Measurements from ENCODE around the gene ANKRD36. TPM values are rescaled to one million over a fixed set of nuclear protein-coding genes. Genes with fewer than 3 reads are reported as not detected.
"Not testable (repeated sequence)": the region's sequence is repeated elsewhere in the genome, so short reads cannot be mapped to it uniquely, and the experiment has no call there.

The ANKRD36 gene
- total RNA-seq, 1 donor from 2014 or later = 33.4 TPM

DNA sequence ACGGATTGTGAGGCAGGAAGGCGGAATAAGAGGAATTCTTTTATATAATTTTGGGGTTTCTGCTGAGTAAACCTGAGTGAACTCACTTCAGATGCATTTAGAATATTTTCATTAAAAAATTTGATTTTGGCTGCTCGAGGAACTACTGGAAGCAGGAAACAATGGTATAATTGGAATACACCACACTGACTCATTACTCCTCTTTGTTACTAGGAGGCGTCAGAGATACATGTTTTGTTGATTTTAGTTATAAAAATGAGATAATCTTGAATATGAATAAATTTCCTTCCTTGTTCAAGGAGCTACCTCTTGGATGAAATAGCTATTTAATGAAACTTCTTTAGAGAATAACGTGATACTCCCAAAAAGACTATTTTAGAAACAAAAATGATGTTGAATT lies 97.4 kb downstream of the ANKRD36 start:
- intact Hi-C loops (cut with DNase I) = no loop called here
- no peaks in the 10 kb centered on the region for H3K4me1 ChIP-seq
- no peak overlapping the region for H3K4me3 ChIP-seq
- H3K9me3 ChIP-seq = no peaks in the 10 kb centered on the region
- DNase-seq (ENCODE audit: extremely low spot score in 2 of 2) = no peak
- H3K36me3 ChIP-seq = peaks cover 0 to 36% of the 10 kb centered on the region in 2 donors
- no peaks in the 10 kb centered on the region for H3K27me3 ChIP-seq
- H3K27ac ChIP-seq = no peak overlapping the region
- TF ChIP-seq POLR2A (IDR thresholded peaks at IDR 0.05) = no peak
- TF ChIP-seq, protein P1, sequence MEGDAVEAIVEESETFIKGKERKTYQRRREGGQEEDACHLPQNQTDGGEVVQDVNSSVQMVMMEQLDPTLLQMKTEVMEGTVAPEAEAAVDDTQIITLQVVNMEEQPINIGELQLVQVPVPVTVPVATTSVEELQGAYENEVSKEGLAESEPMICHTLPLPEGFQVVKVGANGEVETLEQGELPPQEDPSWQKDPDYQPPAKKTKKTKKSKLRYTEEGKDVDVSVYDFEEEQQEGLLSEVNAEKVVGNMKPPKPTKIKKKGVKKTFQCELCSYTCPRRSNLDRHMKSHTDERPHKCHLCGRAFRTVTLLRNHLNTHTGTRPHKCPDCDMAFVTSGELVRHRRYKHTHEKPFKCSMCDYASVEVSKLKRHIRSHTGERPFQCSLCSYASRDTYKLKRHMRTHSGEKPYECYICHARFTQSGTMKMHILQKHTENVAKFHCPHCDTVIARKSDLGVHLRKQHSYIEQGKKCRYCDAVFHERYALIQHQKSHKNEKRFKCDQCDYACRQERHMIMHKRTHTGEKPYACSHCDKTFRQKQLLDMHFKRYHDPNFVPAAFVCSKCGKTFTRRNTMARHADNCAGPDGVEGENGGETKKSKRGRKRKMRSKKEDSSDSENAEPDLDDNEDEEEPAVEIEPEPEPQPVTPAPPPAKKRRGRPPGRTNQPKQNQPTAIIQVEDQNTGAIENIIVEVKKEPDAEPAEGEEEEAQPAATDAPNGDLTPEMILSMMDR (IDR thresholded peaks at IDR 0.05) = no peak
- TF ChIP-seq POLR2AphosphoS5 (IDR thresholded peaks at IDR 0.05; ENCODE audit: insufficient read depth in 1 of 2, low read depth in 1 of 2) = no peak

DNA sequence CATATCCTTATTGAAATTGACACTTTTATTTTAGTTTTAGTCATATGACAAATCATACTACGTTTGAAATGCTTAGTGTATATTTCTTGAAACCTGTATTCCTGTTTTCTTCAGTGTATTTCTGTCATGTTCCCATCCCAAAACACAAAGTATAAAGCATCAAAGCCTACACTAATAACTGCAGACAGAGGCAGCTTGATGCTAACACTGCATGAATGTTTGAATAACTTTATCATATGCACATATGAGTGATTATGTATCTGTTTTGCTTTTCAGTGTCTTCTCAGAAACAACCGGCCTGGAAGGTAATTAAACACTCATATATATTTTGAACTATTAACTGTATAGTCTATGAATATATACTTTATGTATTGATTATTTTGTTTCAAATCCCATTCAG lies 102.1 kb downstream of the ANKRD36 start:
- H3K4me1 ChIP-seq; H3K27me3 ChIP-seq; intact Hi-C loops (cut with DNase I); DNase-seq (ENCODE audit: extremely low spot score in 2 of 2); H3K9me3 ChIP-seq; H3K27ac ChIP-seq; H3K4me3 ChIP-seq: not testable (repeated sequence)
- H3K36me3 ChIP-seq = peaks cover 0 to 27% of the 10 kb centered on the region in 2 donors

DNA sequence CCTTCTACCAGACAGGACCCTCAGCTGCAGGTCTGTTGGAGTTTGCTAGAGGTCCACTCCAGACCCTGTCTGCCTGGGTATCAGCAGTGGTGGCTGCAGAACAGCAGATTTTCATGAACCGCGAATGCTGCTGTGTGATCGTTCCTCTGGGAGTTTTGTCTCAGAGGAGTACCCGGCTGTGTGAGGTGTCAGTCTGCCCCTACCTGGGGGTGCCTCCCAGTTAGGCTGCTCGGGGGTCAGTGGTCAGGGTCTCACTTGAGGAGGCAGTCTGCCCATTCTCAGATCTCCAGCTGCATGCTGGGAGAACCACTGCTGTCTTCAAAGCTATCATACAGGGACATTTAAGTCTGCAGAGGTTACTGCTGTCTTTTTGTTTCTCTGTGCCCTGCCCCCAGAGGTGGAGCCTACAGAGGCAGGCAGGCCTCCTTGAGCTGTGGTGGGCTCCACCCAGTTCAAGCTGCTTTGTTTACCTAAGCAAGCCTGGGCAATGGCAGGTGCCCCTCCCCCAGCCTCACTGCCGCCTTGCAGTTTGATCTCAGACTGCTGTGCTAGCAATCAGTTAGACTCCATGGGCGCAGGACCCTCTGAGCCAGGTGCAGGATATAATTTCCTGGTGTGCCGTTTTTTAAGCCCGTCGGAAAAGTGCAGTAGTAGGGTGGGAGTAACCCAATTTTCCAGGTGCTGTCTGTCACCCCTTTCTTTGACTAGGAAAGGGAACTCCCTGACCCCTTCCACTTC lies 118.1 kb downstream of the ANKRD36 start:
- H3K9me3 ChIP-seq; H3K4me3 ChIP-seq; H3K27me3 ChIP-seq; H3K36me3 ChIP-seq; H3K27ac ChIP-seq; H3K4me1 ChIP-seq; intact Hi-C loops (cut with DNase I): not testable (repeated sequence)
- DNase-seq (ENCODE audit: extremely low spot score in 2 of 2) = peak in 1 of 2 donors; percentile 28

DNA sequence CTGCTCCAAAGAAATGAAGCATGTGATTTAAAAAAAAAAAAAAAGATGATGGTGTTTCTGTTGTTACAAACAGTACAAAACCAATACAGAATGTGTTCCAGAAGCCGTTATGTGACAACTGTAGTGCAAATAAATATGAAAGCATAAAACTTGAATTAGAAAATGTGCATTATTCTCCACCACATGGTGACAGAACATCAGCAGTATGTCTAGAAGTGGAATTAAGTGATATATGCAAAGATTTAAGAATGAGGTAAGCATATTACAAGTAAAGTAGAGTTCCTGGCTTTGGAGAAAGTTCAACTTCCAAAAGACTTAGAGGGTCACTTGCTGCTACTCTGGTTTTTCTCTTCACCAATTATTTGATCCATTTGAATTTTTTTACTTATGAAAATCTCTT lies 120.0 kb downstream of the ANKRD36 start:
- H3K27me3 ChIP-seq; H3K4me1 ChIP-seq; H3K9me3 ChIP-seq; H3K36me3 ChIP-seq; H3K4me3 ChIP-seq; H3K27ac ChIP-seq; DNase-seq (ENCODE audit: extremely low spot score in 2 of 2); intact Hi-C loops (cut with DNase I): not testable (repeated sequence)

DNA sequence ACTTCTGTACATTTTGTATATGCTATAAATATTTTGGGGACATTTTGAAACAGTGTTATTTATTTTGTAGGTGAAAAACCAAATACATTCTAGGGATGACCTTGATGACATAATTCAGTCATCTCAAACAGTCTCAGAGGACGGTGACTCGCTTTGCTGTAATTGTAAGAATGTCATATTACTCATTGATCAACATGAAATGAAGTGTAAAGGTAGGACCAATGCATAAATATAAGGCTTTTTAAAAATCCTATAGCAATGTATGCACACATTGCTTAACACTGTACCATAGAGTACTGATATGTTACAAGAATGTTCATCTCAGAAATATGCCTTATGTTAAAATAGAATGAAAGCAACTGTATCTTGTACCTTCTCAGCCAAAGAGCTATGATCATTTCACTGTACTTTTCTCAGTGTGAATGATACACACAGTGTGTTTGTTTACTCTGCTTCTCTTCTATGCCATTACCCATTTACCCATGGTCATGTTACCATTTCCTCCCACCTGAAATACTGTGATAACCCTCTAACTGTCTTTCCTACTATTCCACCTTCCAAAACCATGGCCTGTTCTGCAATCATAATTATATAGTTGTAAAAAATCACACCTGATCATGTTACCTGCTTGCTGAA lies 120.8 kb downstream of the ANKRD36 start:
- H3K27ac ChIP-seq; H3K4me1 ChIP-seq; intact Hi-C loops (cut with DNase I); H3K9me3 ChIP-seq; H3K4me3 ChIP-seq; H3K36me3 ChIP-seq; DNase-seq (ENCODE audit: extremely low spot score in 2 of 2); H3K27me3 ChIP-seq: not testable (repeated sequence)

DNA sequence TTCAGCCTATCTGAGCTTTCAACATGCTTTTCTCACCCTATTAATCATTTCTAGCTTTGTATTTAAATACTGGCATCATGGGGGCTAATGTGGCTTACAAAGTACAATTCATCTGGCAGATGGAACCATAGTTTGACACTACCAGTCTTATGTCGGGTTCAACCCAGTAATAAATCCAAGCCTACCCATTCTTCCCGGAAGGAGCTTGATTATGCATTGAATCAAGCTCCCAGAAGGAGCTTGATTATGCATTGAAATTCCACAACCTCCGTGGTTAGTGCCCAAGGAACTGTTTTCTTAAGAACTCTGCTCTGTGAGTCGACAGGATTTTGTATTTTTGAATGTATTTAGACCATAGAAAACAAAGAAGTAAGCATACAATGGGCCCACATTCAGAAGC lies 148.2 kb downstream of the ANKRD36 start:
- H3K27ac ChIP-seq; H3K4me1 ChIP-seq; H3K36me3 ChIP-seq; DNase-seq (ENCODE audit: extremely low spot score in 2 of 2); H3K4me3 ChIP-seq; H3K9me3 ChIP-seq; H3K27me3 ChIP-seq; intact Hi-C loops (cut with DNase I): not testable (repeated sequence)

DNA sequence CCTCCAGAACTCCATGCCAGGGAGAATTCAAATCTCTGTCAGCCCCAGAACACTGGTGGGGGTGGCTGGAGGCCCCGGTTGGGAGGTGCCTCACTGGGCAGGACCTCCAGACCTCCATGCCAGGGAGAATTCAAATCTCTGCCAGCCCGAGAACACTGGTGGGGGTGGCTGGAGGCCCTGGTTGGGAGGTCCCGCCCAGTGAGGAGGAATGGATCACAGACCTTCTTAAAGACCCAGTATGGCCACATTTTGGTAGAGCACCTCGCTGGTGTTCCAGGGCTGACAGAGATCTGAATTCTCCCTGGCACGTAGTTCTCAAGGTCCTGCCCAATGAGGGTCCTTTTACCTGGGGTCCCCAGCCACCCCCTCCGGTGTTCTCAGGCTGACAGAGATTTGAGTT lies 153.5 kb downstream of the ANKRD36 start:
- H3K4me3 ChIP-seq; H3K4me1 ChIP-seq; intact Hi-C loops (cut with DNase I); H3K36me3 ChIP-seq; H3K9me3 ChIP-seq; H3K27ac ChIP-seq; DNase-seq (ENCODE audit: extremely low spot score in 2 of 2); H3K27me3 ChIP-seq: not testable (repeated sequence)

DNA sequence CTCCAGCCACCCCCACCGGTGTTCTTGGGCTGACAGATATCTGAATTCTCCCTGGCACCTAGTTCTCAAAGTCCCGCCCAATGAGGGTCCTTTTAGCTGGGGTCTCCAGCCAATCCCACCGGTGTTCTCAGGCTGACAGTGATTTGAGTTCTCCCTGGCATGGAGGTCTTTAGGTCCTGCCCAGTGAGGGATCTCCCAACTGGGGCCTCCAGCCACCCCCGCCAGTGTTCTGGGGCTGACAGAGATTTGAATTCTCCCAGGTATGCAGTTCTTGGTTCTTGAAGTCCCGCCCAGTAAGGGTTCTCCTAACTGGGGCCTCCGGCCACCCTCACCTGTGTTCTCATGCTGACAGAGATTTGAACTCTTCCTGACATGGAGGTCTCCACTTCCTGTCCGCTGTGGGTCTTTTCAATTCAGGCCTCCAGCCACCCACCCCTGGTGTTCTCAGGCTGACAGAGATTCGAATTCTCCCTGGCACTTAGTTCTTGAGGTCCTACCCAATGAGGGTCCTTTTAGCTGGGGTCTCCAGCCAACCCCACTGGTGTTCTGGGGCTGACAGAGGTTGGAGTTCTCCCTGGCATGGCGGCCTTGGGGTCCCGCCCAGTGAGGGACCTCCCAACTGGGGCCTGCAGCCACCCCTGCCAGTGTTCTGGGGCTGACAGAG lies 154.6 kb downstream of the ANKRD36 start:
- Histone ChIP-seq H3K9me3 (no peaks in the 10 kb centered on the region), H3K4me1 (no peaks in the 10 kb centered on the region), H3K4me3 (no peak overlapping the region), H3K36me3 (no peaks in the 10 kb centered on the region), H3K27me3 (no peaks in the 10 kb centered on the region), H3K27ac (no peak overlapping the region)
- TF ChIP-seq POLR2A (IDR thresholded peaks at IDR 0.05) (no peak), POLR2AphosphoS5 (IDR thresholded peaks at IDR 0.05; ENCODE audit: insufficient read depth in 1 of 2, low read depth in 1 of 2) (no peak)
- TF ChIP-seq, protein P1 (IDR thresholded peaks at IDR 0.05) = no peak
- intact Hi-C loops (cut with DNase I) = no loop called here
- peak; percentile 88 to 94 for DNase-seq (ENCODE audit: extremely low spot score in 2 of 2)

DNA sequence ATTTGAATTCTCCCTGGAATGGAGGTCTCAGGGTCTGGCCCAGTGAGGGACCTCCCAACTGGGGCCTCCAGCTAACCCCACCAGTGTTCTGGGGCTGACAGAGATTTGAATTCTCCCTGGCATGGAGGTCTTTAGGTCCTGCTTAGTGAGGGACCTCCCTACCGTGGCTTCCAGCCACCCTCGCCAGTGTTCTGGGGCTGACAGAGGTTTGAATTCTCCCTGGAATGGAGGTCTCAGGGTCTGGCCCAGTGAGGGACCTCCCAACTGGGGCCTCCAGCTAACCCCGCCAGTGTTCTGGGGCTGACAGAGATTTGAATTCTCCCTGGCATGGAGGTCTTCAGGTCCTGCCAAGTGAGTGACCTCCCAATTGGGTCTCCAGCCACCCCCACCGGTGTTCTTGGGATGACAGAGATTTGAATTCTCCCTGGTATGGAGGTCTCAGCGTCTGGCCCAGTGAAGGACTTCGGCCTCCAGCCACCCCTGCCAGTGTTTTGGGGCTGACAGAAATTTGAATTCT lies 155.2 kb downstream of the ANKRD36 start:
- H3K27ac ChIP-seq; H3K4me1 ChIP-seq; intact Hi-C loops (cut with DNase I); H3K36me3 ChIP-seq; H3K9me3 ChIP-seq; H3K4me3 ChIP-seq; H3K27me3 ChIP-seq: not testable (repeated sequence)
- DNase-seq (ENCODE audit: extremely low spot score in 2 of 2) = peak in 1 of 2 donors; percentile 64

DNA sequence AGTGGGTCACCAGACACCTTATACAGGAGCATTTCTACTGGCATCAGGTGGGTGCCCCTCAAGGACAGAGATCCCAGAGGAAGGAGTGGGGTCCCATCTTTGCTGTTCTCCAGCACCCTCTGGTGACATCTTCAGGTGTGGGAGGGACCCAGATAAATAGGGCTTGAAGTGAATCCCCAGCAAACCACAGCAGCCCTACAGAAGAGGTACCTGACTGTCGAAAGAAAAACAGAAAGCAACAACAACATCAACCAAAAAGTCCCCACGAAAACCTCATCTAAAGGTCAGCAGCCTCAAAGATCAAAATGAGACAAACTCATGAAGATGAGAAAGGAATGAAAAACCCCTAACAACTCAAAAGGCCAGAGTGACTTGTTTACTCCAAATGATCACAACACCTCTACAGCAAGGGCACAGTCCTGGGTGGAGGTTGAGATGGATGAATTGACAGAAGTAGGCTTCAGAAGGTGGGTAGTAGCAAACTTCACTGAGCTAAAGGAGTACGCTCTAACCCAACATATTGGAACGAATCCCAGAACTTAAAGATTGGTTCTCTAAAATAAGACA lies 163.4 kb downstream of the ANKRD36 start:
- H3K36me3 ChIP-seq; intact Hi-C loops (cut with DNase I); DNase-seq (ENCODE audit: extremely low spot score in 2 of 2); H3K27ac ChIP-seq; H3K9me3 ChIP-seq; H3K4me3 ChIP-seq; H3K27me3 ChIP-seq; H3K4me1 ChIP-seq: not testable (repeated sequence)
